NCI-H345 treated with DMSO at 0.1 percent for 48 hours (cell line): Measurements from ENCODE around the gene HEG1.
"Not testable (repeated sequence)": the region's sequence is repeated elsewhere in the genome, so short reads cannot be mapped to it uniquely, and the experiment has no call there.

Experiments used
- DNase-seq: peaks from one replicate; lab custom pipeline; 2025; ENCODE audit not compliant: unreplicated experiment; lab: John Stamatoyannopoulos, UW

The HEG1 gene

GRCh38 chr3:125055913-125056745 is at the start of gene HEG1:
TSS of gene HEG1 (minus strand) at chr3:125055997. CDS start at chr3:125055890, 107 bp downstream.
- no peak for DNase-seq

DNA sequence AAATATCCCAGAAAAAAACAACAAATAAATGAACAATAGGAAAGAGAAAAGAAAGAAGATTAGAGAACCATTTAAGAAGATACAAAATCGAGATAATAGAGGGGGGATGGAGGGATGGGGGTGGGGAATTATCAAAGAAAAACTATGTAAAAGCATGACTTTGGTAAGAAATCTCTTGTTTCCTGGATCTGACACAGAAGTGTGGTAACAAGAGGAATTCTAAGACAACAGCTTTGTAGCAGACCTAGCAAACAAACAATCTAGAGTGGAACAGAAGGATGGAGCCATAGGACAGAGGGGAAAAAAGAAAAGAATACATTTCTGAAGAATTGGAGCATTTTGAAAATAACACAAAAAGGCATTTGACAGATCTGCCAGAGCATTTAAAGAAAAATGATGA is 49.3 kb upstream of the HEG1 start:
- DNase-seq = no peak

DNA sequence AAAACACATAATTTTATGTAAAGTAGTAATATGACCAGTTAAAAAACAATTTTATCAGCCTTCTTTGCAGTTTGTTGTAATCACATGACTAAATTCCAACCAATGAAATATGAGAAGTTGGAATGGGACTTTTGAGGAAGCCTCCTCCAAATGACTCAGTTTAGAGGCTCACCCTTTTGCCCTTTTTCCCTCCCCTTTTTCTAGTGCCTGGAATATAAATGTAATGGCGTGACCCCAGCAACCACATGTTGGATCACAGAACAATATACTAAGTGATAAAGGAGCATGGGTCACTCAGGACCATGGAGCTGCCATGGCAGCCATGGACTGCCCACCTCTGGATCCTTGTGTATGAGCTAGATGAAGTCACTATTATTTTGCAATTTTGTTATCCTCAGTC is 48.8 kb upstream of the HEG1 start:
- DNase-seq = no peak

DNA sequence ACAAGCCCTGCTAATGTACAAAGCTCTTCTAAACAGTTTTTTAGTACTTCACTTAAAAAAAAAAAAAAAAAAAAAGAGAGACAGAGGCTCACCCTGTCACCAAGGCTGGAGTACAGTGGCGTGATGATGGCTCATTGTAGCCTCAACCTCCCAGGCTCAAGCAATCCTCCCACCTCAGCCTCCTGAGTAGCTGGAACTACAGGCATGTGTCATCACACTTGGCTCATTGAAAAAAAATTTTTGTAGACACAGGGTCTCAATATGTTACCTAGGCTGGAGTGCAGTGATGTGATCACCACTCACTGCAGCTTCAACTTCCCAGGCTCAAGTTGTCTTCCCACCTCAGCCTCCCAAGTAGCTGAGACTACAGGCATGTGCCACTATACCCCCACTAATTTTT is 47.6 kb upstream of the HEG1 start:
- no peak for DNase-seq

DNA sequence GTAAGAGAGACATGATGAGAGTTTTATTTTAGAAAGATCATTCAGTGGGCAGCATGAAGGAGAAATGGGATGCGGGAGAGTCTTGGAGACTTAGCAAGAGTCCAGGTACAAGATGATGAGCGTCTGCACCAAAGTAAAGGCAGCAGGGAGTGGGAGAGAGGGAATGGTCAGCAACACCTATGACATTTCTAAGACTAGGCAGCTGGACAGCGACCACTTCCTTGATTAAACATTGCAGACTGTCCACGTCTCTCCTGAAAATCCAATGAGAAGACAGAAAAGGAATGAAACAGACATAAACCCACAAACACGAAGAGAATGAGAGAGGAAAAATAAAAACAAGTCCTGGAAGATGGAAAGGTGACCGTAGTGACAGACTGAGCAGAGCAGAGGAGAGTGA is 46.7 kb upstream of the HEG1 start:
- no peak for DNase-seq

- DNase-seq = no peak
Observed at GRCh38 chr3:125098611-125099291, 43.0 kb upstream of the HEG1 start.

DNA sequence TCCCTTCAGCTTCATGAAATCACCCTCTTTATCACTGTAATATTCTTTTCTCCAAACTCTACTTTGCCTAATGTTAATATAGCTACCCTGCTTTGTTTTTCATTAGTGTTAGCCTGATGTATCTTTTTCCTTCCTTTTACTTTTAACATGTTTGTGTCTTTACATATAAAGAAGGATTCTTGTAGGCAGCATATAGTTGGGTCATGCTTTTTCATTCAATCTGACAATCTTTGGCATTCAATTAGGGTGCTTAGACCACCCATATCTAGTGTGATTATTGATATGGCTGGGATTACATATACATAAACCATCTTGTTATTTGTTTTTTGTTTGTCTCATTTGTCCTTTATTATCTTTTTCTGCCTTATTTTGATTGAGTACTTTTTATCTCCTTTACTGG is 34.9 kb upstream of the HEG1 start:
- DNase-seq = no peak

DNA sequence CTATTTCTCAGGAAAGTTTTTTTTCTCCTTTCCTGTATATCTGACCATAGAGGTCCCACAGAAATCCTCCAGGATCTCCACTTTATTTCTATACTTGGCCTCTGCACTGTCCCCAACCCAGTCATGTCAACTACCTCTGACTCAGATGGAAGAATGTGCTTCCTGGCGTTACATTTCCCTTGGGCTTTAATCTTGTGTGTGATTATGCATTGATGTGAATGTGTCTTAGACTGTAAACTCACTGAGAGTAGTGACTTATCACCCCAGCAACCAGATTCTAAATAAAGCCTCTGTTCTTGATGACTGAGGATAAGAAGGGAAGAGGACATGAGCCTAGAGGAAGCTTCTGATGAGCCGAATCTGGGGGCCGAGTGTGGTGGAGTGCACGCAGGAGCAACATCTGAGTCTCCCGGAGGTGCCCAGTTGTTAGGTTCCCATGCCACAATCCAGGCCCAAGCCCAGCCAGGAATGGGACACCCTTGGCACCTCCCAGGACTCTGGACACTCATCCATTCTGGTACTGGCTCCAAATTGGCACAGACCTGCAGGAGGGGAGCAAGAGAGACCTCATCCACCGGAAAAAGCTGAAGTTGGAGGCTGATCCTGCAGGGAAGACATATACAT is 32.1 kb upstream of the HEG1 start:
- DNase-seq = no peak

DNA sequence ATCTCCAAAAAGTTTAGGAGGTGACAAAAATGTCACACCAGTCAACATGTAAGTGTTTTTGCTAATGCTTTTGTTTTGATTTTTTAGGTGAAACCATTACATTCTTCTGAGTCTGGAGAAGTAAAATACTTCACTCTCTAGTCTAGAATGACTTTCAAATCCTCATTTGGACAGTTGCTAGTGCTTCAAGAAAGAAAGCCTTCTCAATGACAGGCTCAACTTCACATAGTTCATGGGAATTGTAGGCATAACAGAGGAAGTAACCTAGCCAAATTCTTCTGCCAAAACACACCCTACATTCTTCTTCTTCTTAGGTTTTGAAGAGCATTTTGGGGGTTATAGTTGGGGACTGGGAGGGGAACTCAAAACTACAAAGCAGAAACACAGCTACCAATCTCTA is 29.4 kb upstream of the HEG1 start:
- DNase-seq = no peak

- DNase-seq = no peak
Observed at GRCh38 chr3:125083776-125084175, 28.0 kb upstream of the HEG1 start.

- DNase-seq = not testable (repeated sequence)
Observed at GRCh38 chr3:125082339-125082738, 26.5 kb upstream of the HEG1 start.

DNA sequence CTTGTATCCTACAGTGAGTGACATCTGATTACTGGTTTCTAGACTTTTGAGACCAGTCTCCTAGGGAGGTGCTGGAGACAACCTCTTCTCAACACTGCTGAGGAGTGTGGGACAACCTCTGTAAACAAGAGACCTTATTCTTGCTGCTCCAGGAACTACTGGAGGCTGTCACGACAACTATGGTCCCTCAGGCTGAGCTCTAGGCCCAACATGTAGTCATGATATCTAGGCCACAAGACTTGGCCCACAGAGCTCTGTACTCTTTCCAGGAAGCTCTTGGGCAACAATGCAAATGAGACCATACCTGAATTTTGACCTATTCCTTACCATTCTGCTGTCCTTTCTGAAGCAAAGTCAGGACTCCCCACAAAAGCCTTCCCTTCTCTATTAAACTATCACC is 24.3 kb upstream of the HEG1 start:
- no peak for DNase-seq

GRCh38 chr3:125079675-125080045 is 23.9 kb upstream of the HEG1 start:
- DNase-seq = no peak

DNA sequence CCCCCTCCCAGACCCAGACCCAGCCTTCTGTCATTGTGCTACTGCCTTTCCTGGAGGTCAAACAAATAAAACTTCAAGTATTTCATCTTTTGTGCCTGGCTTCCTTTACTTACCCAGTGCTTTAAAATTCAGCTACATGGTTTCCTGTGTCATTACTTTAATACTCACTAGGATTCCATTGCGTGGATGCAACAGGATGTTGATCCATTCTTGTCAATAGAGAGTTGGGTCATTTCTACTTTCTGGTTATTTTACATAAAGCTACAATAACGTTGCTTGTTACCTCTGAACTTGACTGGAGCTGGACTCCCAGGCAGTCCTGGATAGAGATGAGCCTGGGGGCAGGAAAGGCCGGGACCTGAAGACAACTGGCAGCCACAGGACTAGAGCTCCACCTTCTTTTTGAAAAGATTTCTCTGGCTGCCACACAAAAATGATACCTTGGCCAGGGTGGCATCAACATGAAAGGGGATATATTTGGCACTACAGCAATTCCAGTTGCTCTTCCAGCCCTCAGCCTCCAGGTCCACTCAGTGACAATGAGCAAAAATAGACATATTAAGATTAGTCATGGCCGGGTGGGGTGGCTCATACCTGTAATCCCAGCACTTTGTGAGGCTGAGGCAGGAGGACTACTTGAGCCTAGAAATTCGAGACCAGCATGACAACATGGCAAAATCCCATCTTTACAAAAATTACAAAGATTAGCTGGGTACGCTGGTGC is 23.3 kb upstream of the HEG1 start:
- DNase-seq = no peak

DNA sequence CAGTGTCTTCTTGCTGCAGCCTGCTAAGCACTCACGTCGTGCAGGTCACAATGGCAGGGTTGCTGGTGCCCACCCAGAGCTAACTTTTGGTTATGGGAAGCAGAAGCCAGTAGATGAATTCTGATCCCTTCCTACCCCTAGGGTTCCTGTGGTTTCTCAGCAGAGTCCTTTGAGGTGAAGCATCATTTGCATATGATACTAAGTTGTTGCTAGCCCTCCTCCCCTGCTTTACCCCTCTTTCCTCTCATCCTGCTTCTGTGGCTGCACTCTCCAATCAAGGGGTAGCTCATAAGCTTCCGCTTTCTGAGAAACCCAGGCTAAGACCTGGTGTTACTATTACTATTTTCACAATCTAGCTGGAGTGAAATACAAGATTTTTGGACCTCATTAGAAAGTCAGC is 22.1 kb upstream of the HEG1 start:
- no peak for DNase-seq

DNA sequence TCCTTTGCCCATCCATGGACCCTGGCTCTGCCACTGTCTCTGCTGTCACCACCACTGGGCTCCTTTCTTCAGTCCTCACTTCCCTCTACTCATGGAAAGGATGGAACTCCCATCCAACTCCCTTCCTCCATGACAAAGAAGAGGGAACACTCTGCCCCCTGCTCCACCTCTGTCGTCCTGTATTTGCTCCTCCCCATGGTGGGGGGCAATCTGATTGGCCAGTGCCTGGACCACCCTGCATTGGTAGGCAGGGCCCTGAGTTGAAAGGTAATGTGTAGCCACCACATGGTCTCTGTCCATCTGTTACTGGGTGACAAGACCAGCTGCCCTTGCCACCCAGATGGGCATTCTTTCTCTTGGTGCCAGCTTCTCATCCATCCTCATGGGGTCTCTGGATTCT is 20.7 kb upstream of the HEG1 start:
- DNase-seq = no peak

GRCh38 chr3:125075738-125076137 is 19.9 kb upstream of the HEG1 start:
- DNase-seq = no peak

GRCh38 chr3:125073390-125073905 is 17.7 kb upstream of the HEG1 start:
- DNase-seq = no peak

- DNase-seq = no peak
Observed at GRCh38 chr3:125072749-125073389, 17.1 kb upstream of the HEG1 start.

DNA sequence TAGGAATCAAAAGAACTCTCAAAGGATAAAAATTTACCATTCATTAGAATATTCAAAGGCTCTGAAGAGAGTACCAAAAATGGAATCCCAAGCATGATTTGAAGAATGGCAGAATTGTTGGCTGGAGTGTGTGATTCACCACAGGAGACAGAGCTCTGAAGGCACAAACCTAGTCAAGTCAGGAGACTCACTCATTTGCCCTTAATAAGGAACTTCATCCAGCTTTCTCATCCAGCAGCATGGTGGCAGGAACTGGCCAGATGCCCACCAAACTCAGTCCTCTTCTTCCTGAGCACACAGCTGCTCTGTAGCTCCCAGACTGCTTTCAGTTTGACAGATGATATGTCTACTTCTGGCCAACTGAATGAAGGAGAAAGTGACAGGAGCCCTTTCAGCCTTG is 16.5 kb upstream of the HEG1 start:
- DNase-seq = no peak
